Brain pericyte (primary cell): ENCODE data around the gene FAM3D.
"Not testable (repeated sequence)": the region's sequence is repeated elsewhere in the genome, so short reads cannot be mapped to it uniquely, and the experiment has no call there.

Experiments used
- DNase-seq: peaks from one replicate; pipeline ENCODE4 v3.0.0-alpha.2; 2012; ENCODE audit warnings: low read depth, low spot score

Gene FAM3D, protein sequence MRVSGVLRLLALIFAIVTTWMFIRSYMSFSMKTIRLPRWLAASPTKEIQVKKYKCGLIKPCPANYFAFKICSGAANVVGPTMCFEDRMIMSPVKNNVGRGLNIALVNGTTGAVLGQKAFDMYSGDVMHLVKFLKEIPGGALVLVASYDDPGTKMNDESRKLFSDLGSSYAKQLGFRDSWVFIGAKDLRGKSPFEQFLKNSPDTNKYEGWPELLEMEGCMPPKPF

DNA sequence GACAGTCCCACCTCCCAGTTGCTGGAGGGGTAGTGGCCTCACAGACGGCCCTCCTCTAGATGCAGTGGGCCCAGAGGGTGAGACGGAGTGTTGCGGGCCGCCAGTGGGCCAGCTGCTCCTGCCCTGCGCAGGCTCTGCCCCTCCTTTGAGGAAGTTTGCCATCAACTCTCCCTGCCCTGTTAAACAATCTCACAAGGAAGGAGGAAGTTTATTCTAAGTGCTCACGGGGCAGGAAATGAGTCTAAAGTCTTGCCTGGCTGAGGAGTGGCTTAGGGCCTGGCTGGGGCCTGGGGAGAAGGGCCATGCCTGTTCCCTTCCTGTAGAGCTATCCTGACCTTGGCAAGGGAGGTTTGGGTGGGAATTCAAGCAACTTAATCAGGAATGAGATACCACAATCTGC lies at the start of gene FAM3D:
FAM3D (minus strand) TSS at position 92 of the 400 bp plus-strand sequence. CDS start 11,211 bp downstream, outside the sequence.
- DNase-seq, result no peak

DNA sequence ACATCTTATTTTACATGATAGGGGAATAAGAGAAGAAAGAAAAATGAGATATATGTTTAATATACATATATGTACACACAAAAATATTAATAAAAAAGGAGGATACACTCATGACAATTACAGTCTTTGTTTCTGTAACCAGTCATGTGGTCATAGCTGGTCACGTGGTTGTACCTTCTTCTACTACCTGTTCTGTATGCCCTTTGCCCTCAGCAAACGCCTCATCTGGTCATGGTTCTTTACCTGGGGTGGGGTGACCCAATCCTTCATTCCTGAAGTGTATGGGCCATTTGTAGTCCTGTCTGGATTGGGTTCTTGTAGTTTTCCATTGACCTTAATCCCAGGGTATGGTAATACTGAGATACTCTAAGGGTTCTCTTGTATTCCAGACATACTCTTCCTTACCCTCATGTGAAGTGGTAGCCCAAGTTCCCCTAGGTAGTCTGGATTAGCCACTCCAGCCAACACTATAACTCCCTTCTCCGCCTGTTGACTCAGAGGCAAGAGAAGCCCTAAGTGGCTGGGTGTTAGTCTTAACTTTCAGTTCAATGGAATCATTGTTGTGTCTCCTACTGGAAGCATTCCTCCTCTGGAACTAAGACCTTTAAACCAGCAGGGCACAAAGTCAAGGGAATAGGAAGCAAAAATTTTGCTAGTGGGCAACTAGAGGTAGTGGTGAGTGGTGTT lies 47.3 kb upstream of the FAM3D start:
- no peak for DNase-seq

DNA sequence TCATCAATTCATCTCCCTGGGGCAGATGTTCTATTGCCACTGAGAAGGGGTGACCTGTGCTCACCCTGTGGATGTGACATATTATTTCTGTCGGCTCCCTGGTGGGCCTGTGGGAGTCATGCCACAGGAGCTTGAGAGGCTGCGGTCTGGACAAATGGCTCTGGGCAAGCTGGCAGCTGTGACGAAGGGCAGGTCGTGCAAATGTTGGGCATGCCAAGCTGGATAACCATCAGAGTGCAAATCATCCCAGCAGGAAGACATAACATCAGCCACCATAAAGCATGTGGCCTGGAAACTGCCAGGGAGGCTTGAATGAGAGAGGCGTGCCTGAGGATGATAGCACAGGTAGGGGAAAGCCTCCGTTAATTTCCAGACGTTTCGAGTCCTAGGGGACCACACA lies 45.3 kb upstream of the FAM3D start:
- DNase-seq, result no peak

DNA sequence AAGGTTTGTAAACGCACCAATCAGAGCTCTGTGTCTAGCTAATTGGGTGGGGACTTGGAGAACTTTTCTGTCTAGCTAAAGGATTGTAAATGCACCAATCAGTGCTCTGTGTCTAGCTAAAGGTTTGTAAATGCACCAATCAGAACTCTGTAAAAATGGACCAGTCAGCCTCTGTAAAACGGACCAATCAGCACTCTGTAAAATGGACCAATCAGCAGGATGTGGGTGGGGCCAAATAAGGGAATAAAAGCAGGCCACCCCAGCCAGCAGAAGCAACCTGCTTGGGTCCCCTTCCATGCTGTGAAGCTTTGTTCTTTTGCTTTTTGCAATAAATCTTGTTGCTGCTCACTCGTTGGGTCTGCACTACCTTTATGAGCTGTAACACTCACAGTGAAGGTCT lies 42.4 kb upstream of the FAM3D start:
- DNase-seq, result not testable (repeated sequence)

DNA sequence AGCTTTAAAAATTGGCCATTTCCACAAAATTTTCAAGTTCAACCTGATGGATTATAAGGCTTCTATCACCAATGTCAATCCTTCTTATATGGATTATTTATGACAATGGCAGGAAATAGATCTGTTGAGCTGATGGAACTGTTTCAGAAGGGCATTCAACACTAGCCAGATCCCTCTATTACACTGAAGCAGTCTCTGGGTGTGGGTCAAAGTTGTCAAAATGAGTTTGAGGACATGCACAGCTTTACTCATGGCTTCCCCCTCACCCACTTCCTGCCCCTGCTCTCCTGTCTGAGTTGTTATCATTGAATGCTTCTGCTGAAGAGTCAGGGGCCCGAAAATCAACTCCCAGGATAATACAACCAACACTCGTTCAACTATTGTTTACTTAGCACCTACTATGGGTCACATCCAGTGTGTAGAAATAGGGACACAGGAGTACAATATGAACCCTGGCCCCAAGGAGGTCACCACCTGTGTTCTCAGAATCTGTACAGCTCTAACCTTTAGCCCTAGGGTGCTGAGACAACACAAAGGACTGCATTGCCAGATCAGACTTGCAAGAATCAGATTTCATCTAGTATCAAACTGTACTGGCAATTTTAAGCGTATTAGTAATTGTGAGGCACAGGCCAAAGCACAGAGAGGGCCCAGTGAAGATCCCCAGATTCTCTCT lies 41.7 kb upstream of the FAM3D start:
- no peak for DNase-seq

DNA sequence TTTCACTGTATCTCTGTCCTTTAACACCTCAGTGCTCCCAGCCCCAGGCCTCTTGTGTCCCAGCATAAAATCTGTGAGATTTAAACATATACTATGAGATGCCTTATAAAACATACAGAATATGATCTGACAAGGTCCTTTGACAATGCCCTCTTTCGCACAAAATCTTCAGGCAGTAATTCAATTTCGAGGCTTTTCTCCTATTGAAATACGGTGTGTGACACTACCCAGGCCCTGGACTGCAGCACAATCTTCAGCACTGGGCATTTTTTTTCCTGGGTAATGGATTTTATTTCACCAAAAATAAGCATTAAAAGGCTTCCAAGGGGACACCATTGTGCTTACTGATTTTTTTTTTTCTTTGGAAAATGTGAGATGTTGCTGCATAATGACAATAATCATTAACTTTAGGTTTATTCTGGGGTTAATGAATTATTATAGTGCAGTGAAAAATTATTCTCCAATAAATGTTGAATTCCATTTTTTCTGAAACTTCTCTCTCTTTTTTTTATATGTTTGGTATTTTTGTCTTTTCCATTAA lies 40.9 kb upstream of the FAM3D start:
- DNase-seq, result no peak

DNA sequence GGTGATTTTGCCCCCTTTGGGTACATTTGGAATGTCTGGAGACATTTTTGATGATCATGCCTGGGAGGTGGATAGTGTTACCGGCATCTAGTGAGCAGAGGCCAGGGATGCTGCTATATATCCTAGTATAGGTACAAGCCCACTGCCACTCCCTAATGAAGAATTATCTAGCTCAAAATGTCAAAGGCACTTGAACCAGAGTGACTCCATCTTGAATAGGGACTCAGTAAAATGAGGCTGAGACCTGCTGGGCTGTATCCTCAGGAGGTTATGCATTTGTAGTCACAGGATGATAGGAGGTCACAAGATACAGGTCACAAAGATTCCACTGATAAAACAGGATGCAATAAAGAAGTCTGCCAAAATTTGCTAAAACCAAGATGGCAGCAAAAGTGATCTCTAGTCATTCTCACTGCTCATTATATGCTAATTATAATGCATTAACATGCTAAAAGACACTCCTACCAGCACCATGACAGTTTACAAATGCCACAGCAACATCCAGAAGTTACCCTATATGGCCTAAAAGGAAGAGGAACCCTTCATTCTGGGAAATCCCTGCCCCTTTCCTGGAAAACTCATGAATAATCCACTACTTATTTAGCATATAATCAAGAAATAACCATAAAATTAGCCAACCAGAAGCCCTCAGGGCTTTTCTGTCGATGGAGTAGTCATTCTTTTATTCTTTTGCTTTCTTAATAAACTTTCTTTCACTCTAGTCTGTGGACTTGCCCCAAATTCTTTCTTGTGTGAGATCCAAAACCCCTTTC lies 40.0 kb upstream of the FAM3D start:
- DNase-seq, result no peak

DNA sequence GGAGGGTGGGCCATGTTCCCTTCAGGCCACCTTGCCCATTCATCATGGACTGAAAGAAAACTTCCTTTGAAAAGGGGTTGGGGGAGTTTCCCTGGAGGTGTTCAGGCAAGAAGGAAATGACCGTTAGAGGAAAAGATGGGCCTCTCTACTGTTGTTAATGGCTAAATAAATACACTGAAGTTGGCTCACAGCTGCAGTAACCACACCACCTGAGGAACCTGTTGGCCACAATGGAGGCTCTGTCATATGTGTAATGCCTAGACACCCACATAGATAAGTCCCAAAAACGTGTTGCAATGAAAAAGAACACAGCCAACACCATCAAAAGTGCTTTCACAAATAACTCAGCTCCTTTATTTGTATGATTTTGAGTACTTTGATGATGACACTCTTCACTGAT lies 38.2 kb upstream of the FAM3D start:
- DNase-seq, result no peak

DNA sequence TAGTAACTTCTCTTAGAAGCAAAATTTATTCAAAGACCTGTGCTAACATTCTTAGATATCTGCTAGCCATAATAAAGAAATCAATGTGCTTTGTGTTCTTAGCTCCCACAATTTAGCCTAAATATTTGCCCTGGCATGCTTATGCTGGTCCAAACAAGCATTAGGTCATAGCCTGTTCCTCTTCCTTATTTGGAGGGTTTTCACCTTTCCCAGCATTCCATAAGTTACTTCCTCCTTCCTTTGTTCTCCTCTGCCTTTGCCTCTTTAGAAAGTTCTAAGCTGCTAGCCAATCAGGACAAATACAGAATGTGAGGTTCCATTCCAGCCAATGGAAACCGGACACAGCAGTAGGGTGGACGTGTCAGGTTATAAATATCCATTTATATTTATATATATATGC lies 37.7 kb upstream of the FAM3D start:
- not testable (repeated sequence) for DNase-seq

DNA sequence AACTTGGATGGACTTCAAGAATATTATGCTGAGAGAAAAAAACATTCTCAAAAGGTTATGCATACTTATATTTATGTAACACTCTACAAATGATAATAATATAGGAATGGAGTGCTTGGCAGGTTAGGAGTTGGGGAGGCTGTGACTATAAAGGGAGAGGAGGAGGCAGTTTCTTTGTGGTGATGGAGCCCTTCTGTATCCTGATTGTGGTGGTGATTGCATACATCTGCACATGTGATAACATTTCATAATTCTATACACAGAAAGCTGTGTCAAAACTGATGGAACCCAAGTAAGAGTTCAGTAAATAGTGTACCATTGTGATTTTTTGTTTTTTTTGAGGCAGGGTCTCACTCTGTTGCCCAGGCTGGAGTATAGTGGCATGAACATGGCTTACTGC lies 31.7 kb upstream of the FAM3D start:
- DNase-seq, result no peak

DNA sequence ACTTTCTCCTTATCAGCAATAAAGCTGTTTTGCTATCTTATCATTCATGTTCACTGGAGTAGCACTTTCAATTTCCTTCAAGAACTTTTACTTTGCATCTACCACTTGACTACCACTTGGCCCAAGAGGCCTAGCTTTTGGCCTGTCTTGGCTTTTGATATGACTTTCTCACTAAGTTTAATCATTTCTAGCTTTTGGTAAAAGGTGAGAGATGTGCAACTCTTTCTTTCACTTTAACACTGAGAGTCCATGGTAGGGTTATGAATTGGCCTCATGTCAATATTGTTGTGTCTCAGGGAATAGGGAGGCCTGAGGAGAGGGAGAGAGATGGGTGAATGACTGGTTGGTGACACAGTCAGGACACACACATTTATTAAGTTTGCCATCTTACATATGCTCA lies 31.0 kb upstream of the FAM3D start:
- no peak for DNase-seq

DNA sequence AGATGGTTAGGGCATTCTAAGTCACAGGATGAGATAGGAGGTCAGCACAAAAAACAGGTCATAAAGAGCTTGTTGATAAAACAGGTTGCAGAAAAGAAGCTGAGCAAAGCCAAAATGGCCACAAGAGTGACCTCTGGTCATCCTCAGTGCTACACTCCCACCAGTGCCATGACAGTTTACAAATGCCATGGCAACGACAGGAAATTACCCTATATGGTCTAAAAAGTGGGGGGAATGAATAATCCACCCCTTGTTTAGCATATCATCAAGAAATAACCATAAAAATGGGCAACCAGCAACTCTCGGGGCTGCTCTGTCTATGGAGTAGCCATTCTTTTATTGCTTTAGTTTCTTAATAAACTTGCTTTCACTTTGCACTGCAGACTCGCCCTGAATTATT lies 30.2 kb upstream of the FAM3D start:
- not testable (repeated sequence) for DNase-seq

DNA sequence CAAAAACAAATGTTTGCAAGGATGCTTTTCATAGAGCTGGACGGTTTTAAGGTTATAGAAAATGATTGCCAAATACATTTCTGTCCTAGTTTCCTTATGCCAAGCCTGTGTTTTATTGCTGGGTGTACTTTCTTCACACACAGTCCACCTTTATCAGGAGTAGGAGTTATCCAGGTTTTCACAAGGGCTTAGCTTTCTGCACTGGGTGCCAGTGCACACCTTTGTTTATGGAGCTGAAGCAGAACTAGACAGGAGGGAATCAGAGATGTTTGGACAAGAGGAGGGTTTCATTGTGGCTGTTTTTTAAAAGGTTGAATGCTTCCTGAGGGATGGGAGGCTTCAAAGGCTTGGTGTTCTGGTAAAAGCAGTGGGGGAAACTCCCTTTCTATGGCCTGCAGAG lies 29.5 kb upstream of the FAM3D start:
- DNase-seq, result no peak

DNA sequence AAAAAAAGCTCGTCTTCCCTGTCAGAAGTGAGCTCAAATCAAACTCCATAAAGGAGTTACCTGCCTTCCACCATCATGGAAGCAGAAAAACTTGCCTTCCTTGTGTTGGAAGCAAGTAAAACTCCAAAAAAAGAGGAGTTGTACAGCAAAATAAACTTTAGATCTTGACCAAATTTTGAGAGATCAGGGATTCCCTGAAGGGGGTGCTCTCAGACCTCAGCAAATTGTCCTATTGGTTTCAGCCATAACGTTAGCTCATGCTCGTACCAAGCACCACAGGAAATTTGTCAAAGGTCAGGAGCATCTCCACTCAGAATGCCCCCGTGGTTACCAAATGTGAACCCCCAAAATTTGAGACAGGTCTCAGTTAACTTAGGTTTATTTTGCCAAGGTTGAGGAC lies 28.7 kb upstream of the FAM3D start:
- DNase-seq, result not testable (repeated sequence)

DNA sequence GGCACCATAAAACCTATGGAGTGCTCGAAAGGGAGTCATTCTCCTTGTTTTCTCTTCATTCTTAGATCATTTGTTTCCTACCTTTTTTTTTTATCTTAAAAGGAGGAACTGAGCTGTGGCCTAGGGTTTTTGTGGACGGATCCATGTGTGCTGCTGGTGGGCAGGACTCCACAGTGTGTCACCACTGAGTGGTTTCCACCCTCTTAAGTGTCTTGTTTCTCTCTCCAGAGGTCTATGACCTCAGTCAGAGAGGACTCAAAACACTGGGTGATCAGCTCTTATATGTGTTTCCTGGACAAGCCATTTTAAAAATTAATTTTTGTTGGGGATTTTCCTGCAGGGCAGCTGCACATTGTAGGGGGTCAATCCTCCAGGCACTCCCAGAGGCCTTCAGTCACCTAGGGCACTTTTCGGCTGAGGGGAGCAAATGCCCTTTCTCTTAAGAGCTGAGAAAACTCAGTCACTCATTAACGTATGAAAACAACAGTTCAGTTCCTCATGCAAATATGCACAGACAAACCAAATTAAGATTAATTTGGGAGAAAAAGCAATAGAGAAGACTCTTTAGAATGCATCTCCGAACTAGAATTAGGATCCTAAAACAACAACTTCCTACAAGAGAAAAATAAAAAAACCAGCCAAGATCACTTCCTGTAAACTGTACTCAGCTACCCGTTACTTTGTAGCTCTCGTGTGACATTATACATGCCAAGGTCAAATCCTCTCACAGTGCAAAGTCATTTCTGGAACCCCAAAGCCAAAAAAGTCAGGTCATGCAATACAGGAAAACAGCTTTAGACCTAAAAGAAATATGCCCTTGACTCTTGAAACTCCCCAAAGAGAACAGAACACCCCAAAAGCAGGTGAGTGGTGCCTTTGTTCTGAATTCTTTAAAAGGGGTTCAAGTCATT lies 27.6 kb upstream of the FAM3D start:
- no peak for DNase-seq

DNA sequence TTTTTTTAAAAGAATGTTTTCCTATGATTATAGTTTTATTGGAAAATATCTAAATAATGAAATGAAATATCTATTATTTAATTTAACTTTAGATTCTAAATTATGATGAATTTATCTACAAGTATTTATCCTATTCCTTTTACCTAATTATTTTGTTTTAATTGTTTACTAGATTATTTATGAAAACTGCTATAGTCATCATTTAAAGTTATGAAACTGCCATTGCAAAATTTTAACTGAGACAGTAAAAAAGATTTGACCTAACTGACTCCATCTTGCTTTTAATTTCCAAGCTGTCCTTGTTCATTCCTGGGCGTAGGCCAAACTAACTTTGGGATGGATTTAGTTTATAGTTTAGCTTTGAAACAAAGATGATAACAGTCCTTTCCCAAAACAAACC lies 25.9 kb upstream of the FAM3D start:
- no peak for DNase-seq

DNA sequence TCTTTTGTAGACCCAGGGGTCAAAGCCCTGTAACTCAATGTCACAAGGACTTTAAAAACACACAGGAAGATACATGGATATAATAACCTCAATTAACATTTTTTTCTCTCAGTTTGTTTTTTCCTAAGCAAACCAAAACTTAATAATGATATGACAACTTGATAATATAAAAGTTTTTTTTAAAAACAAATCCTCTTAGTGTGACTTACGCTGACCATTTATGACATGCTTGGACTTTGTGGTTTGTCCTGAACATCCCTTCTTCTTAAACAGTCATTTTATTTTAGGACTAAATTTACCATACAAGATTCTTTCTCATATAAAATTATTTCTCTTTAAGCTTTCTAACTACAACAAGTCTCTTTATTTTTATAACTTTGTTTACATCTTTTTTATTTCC lies 25.4 kb upstream of the FAM3D start:
- no peak for DNase-seq

DNA sequence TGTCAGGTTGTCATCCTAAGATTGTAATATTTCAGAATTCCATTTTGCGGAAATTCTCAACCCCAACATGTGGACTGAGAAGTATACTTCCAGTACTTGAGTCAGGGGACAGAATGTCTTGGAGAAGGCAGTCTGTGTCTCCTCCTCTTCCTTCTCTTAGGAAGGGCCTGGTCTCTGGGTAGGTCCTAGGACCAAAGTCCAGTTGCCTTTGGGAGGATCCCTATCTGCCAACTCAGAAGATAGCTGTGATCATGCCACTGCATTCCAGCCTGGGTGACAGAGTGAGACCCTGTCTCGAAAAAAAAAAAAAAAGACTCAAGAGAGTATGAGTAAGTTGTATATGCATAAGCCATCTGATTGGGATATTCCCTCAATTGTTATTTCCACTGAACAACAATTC lies 23.9 kb upstream of the FAM3D start:
- DNase-seq, result no peak

DNA sequence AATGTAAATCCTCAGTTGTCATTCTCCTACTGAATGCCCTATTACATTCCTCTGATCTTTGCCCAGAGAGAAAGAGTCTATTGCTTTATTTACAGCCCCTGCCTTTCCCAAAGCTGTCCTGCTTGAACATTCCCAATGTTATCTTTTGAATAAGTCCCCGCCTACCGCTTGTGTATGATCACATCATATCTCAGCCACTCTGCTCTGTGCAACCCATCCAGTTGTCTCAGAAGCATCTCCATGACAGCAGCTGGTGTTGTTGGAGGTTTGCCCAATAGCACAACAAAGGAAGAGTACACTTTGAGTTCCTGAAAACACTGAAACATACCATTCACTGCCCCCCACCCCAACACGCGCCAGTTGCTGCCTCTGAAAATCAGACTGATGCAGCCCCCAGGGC lies 22.0 kb upstream of the FAM3D start:
- no peak for DNase-seq

DNA sequence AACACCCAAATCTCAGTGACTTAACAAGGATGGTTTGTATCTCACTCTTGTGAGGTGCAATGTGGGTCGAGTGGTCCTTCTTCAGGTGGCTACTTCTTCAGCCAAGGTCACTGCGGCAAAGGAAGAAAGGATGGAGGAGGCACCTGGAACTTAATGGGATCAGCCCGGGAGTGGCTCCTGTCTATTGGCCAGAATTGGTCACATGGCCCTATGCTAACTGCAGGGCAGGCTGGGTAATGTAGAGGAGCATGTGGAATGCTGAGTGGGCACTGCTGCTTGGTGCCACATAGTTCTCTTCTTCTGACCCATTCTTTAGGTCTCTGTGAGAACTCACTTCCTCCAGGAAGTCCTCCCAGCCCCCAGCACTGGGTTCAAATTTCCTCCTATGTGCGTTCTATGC lies 20.3 kb upstream of the FAM3D start:
- no peak for DNase-seq

DNA sequence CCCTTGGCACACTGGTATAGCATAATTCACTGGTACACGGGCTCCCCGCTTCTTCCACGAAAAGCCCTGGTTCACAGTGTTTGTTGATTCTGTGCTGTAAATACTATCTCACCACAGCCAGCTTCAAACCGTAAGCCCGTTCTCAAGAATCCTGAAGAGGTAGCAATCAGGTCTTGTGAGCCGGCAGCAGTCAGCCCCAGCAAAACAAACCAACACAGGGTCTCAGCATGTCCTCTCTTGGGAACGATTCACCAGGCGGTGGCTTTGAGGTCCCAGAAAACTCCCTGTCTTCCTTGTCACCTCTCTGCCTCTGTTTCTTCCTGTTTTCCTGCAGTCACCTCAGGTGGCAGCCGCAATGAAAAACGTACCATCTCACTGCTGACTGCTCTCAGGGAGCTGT lies 19.1 kb upstream of the FAM3D start:
- no peak for DNase-seq
